IPS-15b (cell line): ENCODE measurements around the gene OSGIN1.

Experiments used
- H3K27me3 ChIP-seq: one replicate; pipeline ENCODE4 v1.6.1; 2013; ENCODE audit warnings: low read length; ENCODE audit not compliant: control insufficient read depth, insufficient read depth
- H3K36me3 ChIP-seq: one replicate; pipeline ENCODE4 v1.6.1; 2013; ENCODE audit warnings: low read length; ENCODE audit not compliant: control insufficient read depth, insufficient read depth
- H3K4me1 ChIP-seq: one replicate; pipeline ENCODE4 v1.6.1; 2013; ENCODE audit warnings: mild to moderate bottlenecking, low read length; ENCODE audit not compliant: control insufficient read depth, insufficient read depth
- H3K4me3 ChIP-seq: one replicate; pipeline ENCODE4 v1.5.1; 2013; ENCODE audit warnings: low read depth, low read length
- H3K9ac ChIP-seq: one replicate; pipeline ENCODE4 v1.6.1; 2013; ENCODE audit warnings: low read depth, mild to moderate bottlenecking, low read length
- H3K9me3 ChIP-seq: one replicate; pipeline ENCODE4 v1.6.1; 2013; ENCODE audit warnings: mild to moderate bottlenecking, low read length; ENCODE audit not compliant: control insufficient read depth, insufficient read depth

OSGIN1 gene

GRCh38 chr16:83973077-83973476 is 20.0 kb downstream of the OSGIN1 start:
- no peaks in the 10 kb centered on the region for H3K4me1 ChIP-seq
- H3K4me3 ChIP-seq: no peak overlapping the region
- no peaks in the 10 kb centered on the region for H3K9me3 ChIP-seq
- peaks cover 5% of the 10 kb centered on the region for H3K27me3 ChIP-seq
- no peak overlapping the region for H3K9ac ChIP-seq
- no peaks in the 10 kb centered on the region for H3K36me3 ChIP-seq

GRCh38 chr16:83973581-83974385 is 20.7 kb downstream of the OSGIN1 start:
- Histone ChIP-seq H3K9me3 (no peaks in the 10 kb centered on the region), H3K4me1 (no peaks in the 10 kb centered on the region), H3K9ac (no peak overlapping the region), H3K27me3 (peaks cover 5% of the 10 kb centered on the region), H3K4me3 (no peak overlapping the region), H3K36me3 (no peaks in the 10 kb centered on the region)

- Histone ChIP-seq H3K9ac (no peak overlapping the region), H3K9me3 (no peaks in the 10 kb centered on the region), H3K4me1 (peaks cover 4% of the 10 kb centered on the region), H3K27me3 (peaks cover 2% of the 10 kb centered on the region), H3K4me3 (no peak overlapping the region), H3K36me3 (no peaks in the 10 kb centered on the region)
These were observed 21.4 kb downstream of the OSGIN1 start for GRCh38 chr16:83974475-83974874.

DNA sequence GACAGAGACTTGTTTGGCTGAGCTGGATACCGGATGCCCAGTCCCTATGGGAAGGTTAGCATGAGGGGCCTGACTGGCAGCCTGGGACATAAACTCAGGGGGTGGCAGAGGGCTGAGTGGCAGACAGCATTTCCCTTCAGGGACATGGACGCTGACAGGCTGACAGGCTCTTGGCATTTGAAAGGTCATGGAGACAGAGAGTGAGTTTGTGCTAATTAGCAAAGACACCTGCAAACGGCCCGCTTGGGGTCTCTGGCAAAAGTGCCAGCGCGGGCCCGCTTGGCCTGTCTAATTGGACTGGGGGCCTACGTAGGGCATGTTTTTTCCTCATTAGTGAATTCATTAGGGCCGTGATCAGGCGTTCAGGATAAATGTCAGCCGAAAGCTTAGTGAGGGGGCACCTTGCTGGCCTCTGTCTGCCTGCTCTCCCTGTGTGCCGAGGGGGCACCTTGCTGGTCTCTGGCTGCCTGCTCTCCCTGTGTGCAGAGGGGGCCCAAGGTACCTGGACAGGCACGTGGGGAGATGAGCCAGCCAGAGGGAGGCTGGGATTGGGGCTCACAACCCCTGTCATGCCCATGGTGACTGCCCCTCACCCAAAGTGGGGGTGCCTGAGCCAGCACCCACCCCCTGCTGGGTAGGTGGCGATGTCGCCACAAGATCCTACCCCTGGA is 22.7 kb downstream of the OSGIN1 start:
- Histone ChIP-seq H3K4me1 (peaks cover 4% of the 10 kb centered on the region), H3K27me3 (no peaks in the 10 kb centered on the region), H3K4me3 (no peak overlapping the region), H3K36me3 (no peaks in the 10 kb centered on the region), H3K9me3 (no peaks in the 10 kb centered on the region), H3K9ac (no peak overlapping the region)

DNA sequence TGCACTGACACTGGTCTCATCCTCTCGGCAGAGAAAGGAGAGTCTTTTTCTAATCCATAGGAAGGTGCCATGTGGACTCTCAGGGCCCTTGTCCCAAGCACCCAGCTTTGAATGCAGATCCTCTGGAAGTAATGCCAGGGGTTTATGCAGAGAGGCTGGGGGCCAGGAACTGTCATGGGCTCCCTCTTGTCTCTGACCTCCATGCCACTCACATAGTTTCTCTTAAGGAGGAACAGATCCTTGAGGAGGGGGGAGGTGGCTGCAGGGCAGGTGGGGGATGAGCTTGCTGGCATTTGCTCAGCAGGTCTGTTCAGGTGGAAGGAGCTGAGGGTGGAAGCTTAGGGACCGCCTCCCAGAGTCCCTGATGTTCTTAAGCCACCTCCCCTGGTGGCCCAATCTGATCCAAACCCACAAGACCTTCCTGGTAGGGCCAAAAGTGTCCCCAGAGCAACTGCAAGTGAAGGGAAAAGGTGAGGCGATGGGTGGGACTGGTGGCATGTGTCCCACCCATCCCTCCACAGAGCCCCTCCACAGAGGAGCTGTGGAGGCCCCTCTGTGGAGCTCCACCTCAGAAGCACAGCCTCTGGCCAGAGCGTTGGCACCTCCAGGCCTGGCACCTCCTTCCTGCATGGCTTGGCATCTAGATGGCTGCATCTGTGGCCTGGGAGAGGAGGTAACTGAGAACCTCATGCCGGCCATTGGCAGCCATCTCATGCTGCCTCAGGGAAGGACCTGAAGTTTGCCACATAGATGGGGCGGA is 24.2 kb downstream of the OSGIN1 start:
- Histone ChIP-seq H3K4me3 (no peak overlapping the region), H3K4me1 (peaks cover 4% of the 10 kb centered on the region), H3K27me3 (no peaks in the 10 kb centered on the region), H3K36me3 (no peaks in the 10 kb centered on the region), H3K9me3 (no peaks in the 10 kb centered on the region), H3K9ac (no peak overlapping the region)

- H3K36me3 ChIP-seq: no peaks in the 10 kb centered on the region
- peaks cover 4% of the 10 kb centered on the region for H3K4me1 ChIP-seq
- H3K9ac ChIP-seq: no peak overlapping the region
- H3K9me3 ChIP-seq: no peaks in the 10 kb centered on the region
- no peaks in the 10 kb centered on the region for H3K27me3 ChIP-seq
- H3K4me3 ChIP-seq: no peak overlapping the region
These were observed 25.4 kb downstream of the OSGIN1 start for GRCh38 chr16:83978401-83978904.

DNA sequence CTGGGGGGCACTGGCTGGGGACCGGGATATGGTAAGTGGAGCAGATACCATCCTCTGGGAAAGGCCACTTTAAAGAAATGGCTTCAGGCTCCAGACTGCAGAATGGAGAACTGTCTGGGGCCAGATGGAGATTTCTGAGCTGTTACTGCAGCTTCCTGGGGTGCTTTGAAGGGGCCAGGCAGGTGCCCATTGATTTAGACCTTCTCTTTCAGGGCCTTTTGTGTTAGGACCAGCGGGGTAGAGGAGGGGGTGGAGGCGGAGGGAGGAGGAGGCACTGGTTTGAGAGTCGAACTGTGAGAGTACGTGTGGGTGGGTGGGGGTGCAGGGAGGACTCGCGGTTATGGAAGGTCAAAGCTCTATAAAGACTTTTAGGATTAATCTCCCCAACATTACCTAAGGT is 26.4 kb downstream of the OSGIN1 start:
- Histone ChIP-seq H3K36me3 (no peaks in the 10 kb centered on the region), H3K4me1 (peaks cover 4% of the 10 kb centered on the region), H3K9ac (no peak overlapping the region), H3K27me3 (no peaks in the 10 kb centered on the region), H3K9me3 (no peaks in the 10 kb centered on the region), H3K4me3 (no peak overlapping the region)

GRCh38 chr16:83980794-83981193 is 27.8 kb downstream of the OSGIN1 start:
- Histone ChIP-seq H3K9me3 (no peaks in the 10 kb centered on the region), H3K36me3 (no peaks in the 10 kb centered on the region), H3K9ac (no peak overlapping the region), H3K4me3 (no peak overlapping the region), H3K4me1 (peaks cover 4% of the 10 kb centered on the region), H3K27me3 (no peaks in the 10 kb centered on the region)

DNA sequence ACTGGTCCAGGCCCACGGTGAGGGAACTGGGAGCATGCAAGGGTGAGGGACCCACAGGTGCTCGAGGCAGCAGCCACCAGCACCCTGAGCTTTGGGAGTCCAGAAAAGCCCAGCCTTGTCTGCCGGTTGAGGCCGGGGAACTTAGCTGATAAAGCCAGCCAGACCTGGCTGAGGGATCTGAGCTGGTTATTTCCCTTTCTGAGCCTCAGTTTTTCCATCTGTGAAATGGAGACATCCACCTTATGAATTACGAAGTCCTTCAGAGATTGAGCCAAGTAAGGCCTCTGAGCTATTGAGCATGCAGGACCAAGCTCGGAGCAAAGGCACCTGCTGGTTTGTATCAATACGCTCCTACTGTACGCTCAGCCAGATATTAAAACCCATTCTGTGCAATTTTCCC is 28.8 kb downstream of the OSGIN1 start:
- H3K27me3 ChIP-seq: no peaks in the 10 kb centered on the region
- H3K4me1 ChIP-seq: peaks cover 4% of the 10 kb centered on the region
- no peaks in the 10 kb centered on the region for H3K9me3 ChIP-seq
- H3K9ac ChIP-seq: no peak overlapping the region
- H3K36me3 ChIP-seq: no peaks in the 10 kb centered on the region
- H3K4me3 ChIP-seq: no peak overlapping the region

DNA sequence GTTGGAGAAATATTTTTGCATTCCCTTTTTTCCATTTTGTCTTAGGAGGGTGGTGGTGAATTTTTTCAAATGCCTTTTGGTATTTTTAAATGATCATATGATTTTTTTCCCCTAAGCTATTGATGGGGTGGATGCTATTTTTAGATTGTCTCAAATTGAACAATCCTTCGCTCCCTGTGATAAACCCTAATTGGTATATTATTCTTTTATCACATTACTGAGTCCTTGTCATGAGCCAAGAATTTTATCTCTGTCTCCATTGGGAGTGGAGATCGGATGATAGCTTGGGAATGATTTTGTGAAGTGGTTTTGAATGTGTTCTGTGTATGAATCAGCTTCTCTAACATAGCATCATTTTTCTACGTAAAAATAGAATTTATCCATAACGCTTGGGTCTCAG is 30.5 kb downstream of the OSGIN1 start:
- no peaks in the 10 kb centered on the region for H3K36me3 ChIP-seq
- H3K27me3 ChIP-seq: no peaks in the 10 kb centered on the region
- no peak overlapping the region for H3K4me3 ChIP-seq
- H3K9me3 ChIP-seq: no peaks in the 10 kb centered on the region
- peaks cover 4% of the 10 kb centered on the region for H3K4me1 ChIP-seq
- H3K9ac ChIP-seq: no peak overlapping the region

DNA sequence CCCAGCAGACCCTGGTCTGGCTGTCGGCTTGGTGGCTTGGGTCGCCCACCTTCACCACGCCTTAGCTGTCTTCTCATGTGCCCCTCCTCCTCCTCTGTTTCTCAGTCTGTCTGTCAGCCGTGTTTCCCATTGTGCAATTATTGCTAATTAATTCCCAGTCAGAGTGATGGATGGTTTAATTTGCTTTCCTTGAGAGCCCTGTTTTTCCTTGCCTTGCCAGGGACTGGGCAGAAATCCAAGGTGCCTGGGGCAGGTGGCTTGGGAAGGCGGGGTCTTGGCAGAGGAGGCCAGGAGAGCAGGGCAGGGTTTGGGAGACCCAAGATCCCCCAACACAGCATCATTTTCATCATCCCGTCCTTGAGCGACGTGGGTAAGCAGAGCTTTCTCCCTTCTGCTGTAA is 36.3 kb downstream of the OSGIN1 start:
- Histone ChIP-seq H3K9ac (no peak overlapping the region), H3K27me3 (no peaks in the 10 kb centered on the region), H3K4me3 (no peak overlapping the region), H3K4me1 (no peaks in the 10 kb centered on the region), H3K36me3 (no peaks in the 10 kb centered on the region), H3K9me3 (no peaks in the 10 kb centered on the region)
